Umbilical cord (tissue), 2 donors: ENCODE measurements around the gene SLC17A7. TPM values are rescaled to one million over a fixed set of nuclear protein-coding genes. Genes with fewer than 3 reads are reported as not detected.
"Not testable (repeated sequence)": the region's sequence is repeated elsewhere in the genome, so short reads cannot be mapped to it uniquely, and the experiment has no call there.

ENCODE experiments used
- DNase-seq: peaks from one replicate; pipeline ENCODE4 v3.0.0-alpha.2; 2015; ENCODE audit warnings: low spot score
- total RNA-seq: library from RNA; depleted of rRNA; stranded (reverse); fragments of >200 nt; gene quantifications from one replicate; pipeline ENCODE4 v1.2.3, GENCODE V29; 2014; ENCODE audit warnings: low replicate concordance; ENCODE audit not compliant: insufficient read depth

Gene SLC17A7
- total RNA-seq, 1 donor from 2014 or later, result 0.72 TPM

DNA sequence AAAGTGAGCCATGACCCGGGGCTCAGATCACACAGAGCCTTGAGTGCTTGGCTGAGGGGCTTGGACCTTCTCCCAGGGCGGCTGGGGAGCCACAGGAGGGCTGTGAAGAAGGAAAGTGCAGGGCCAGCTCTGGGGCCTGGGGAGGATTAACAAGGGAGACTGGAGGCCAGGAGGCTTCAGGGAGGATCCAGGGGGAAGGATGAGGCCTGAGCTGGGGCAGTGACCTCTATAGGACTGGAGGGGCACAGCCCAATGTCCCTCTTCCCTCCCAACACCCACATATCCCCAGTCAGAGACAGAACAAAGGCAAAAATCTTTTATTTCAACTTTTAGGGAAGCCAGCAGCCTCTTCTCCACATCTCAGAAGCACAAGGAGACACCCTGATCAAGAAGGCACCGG is 4.7 kb upstream of the SLC17A7 start:
- no peak for DNase-seq

DNA sequence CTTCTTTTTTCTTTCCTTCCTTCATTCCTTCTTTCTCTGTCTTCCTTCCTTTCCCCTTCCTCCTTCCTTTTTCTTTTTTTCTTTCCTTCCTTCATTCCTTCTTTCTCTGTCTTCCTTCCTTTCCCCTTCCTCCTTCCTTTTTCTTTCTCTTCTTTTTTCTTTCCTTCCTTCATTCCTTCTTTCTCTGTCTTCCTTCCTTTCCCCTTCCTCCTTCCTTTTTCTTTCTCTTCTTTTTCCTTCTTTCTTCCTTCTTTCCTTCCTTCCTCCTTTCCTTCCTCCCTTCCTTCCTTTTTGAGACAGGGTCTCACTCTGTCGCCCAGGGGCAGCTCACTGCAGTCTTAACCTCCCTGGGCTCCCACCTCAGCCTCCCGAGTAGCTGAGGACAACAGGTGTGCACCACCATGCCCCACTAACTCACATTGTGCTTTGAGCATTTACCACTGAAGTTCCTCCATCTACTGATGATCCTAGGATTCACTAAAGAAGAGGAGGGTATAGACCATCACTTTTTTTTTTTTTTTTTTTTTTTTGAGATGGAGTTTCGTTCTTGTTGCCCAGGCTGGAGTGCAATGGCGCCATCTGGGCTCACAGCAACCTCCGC is 2.9 kb upstream of the SLC17A7 start:
- DNase-seq, result not testable (repeated sequence)

DNA sequence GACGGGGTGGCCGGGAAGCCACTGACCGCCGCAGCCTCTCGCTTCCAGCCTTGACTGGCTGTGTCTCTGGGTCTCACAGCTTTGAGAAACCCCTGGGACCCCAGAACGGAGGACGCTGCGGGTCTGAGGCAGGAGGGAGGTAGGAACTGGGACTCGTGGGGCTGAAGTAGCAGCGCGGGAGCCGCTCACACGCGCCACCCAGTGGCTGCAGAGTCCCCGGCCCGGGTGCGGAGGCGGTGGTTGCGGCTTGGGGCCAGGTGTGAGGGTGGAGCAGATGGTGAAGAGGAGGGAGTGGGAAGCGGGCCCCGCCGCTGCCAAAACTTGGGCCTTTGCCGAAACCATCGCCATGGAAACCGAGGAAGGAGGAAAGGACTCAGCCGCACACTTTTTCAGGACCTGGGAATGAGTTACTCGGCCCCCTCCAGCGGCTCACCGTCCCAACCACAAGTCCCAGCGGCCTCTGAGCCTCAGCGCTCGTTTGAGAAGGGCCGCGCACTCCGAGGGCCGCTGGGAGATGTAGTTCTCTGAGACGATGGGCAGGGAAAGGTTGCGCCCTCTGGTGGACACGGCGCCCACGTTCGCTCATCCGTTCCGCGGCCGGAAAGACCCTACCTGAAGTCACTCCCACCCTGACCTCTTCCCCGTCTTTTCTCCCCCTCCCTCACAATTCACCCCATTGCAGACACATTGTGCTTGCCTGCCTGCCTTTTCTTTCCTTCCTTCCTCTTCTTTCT is 2.2 kb upstream of the SLC17A7 start:
- DNase-seq, result peak; percentile 98

DNA sequence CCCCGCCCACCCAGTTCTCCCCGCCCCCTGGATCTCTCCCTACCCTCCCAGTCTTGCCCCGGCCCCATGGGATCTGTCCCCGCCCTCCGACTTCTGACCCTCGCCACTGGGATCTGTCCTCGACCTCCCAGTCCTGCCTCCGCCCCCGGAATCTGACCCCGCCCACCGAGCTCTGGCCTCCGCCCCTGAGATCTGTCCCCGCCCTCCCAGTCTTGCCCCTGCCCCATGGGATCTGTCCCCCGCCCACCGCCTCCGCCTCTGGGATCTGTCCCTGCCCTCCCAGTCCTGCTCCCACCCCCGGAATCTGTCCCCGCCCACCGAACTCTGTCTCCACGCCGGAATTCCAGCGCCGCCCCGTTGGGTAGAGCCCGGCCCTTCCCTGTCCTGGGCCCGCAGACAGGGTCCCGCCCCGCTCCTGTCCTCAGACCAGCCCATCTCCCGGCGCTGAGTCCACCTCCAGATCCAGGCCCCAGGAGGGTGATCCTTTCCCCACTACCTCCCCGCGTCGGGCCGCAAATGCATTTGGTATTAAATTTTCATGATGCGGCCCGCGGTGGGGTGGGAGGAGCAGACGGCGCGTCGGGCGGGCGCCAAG is 1.5 kb upstream of the SLC17A7 start:
- peak; percentile 89 for DNase-seq

DNA sequence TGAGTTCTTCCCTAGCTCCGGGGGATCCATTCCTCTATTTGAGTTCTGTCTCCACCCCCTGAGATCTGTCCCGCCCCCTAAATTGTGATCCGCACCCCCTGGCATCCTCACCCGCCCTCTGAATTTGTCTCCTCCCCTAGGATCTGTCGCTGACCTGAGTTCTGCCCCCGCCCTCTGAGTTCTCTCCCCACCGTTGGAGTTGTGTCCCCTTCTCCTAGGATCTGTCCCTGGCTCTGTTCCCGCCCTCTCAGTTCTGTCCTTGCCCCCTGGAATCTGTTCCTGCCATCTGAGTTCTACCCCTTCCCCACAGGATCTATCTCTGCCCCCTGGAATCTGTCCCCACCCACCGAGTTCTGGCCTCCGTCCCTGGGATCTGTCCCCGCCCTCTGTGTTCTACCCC is 1.0 kb upstream of the SLC17A7 start:
- no peak for DNase-seq

DNA sequence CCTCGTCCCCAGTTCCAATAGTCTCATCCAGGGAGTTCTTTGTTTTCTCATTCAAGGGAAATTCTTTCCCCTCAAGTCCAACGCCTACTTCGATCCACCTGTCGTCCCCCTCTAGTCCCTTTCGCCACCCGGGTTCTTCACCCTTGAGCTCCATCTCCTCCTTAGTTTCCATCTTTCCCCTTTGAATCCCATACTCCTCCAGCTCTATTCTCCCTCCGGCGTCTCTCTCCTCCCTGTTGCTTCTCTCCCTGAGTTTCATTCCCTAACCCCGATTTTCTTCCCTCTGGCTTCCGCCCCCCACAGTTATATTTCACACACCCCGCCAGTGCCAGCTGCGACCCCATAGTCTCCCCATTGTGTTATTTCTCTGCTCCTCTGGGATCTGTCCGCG is 628 bp upstream of the SLC17A7 start:
- no peak for DNase-seq

DNA sequence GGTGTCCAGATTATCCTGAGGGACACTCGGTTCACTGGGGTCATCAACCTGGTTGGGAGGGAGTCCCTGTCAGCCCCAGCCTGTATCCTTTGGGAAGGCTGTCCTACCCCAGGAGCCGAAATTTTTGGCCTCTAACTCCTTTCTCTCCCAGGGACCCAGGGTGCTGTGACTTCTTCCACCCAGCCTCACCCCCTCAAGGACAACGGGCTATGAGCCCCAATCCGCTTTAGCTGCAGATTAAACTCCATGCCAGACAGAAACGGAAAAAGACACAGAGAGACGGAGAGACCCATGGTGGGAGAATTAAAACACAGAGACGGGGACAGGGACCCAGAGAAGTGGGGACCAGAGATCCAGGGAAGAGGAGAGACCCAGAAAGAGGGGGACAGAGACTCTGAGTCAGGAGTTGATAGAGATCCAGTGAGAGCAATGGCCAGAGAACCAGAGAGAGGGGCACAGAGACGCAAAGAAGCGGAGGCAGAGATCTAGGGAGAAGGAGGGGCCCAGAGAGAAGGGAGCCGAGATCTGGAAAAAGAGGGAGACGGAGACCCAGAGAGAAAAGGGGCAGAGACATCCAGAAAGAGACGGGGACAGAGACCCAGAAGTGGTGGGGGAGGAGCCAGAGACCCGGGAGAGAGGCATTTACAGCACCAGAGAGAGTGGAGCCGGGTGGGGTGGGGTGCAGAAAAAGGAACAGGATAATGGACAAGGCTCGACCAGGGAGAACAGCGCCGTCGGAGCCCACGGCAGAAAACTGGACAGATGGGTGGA is 703 bp downstream of the SLC17A7 start:
- no peak for DNase-seq

DNA sequence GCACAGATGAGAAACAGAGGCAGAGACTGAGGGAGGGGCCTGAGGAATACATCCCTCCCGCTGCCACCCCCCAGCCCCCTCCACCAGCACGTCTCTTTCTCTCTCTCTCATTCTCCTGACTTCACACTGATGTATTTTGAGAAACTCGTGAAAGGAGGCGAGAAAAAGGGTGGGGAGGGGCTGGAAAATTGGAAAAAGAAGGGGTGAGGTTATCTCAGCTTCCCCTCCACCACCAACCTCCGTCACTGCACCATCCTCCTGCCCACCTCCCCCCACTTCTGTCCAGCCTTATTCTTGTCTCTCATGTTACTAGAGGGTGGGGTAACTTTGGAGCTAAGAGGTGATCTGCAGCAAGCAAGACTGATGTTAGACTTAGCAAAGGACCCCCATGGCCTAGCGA is 1.5 kb downstream of the SLC17A7 start:
- no peak for DNase-seq

DNA sequence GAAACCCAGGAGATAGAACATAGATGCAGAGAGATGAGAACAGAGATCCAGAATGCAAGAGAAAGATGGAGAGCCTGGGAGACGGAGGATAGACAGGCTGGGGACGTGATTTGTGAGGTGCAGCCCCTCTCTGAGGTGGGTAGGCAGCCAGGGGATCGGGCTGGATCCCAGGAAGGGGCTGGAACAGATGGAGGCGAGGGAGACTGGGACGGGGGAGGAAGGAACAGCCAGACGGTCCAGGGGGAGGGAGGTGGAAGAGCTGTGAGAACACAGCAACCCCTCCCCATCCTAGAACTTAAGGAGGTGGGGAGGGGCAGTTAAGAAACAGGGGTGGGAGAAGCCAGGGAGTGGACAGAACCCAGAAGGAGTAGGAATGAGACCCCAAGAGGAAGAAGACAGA is 3.1 kb downstream of the SLC17A7 start:
- DNase-seq, result no peak

DNA sequence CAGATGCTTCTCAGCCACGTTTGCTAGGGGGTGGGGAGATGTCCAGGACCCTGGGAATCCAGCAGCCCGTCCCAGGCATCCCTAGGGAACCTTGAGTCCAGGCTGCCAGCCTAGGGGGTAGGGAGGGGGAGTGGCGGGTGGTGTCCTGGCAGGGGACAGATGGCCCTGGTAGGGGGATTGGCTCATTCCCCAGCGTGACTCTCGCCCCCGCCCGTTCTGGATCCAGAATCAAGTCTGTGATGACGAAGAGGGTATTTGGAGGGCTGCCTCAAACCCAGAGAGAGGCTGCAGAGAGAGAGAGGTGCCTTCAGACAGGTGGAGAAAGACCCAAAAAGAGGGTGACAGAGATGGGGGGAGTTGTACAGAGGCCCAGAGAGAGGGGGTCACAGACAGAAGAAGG is 4.1 kb downstream of the SLC17A7 start:
- DNase-seq, result no peak

DNA sequence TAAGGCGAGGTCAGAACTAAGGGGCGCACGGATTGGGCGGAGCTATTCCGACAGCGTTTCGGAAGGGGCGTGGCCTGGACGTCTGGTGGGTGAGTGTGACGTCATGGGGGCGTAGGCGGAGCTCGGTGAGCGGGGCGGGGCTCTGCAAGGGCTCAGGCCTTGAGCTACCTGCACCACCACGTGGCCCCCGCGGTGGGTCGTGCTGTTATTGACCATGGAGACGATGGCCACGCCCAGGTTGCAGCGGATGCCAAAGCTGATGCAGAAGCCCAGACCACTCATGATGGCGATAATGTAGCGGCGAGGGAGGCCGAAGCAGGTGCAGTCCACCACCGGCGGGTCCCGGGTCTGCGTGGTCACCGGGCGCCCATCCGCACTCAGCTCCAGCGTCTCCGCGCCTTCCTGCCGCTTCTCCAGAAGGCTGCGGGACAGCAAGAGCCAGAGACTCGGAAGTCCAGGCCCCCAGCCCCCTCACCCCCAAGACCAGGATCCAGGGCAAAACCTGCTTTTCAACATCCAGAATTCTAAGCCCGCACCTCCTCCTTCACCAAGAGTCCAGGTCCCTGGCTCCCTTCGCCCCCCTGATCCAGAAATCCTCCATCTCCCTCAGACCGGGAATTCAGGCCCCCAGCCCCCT is 4.8 kb downstream of the SLC17A7 start:
- DNase-seq, result no peak

DNA sequence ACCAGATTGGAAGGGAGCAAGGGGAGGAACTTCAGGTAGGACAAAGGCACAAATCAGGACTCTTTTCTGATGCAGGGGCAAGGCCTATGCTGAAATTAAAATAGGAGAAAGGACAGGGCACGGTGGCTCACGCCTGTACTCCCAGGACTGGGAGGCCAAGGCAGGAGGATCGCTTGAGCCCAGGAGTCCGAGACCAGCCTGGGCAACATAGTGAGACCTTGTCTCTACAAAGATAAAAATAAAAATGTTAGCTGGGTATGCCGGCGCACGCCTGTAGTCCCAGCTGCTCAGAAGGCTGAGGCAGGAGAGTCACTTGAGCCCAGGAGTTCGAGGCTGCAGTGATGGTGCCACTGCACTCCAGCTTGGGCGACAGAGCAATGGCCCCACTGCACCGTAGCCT is 5.7 kb downstream of the SLC17A7 start:
- DNase-seq, result no peak

DNA sequence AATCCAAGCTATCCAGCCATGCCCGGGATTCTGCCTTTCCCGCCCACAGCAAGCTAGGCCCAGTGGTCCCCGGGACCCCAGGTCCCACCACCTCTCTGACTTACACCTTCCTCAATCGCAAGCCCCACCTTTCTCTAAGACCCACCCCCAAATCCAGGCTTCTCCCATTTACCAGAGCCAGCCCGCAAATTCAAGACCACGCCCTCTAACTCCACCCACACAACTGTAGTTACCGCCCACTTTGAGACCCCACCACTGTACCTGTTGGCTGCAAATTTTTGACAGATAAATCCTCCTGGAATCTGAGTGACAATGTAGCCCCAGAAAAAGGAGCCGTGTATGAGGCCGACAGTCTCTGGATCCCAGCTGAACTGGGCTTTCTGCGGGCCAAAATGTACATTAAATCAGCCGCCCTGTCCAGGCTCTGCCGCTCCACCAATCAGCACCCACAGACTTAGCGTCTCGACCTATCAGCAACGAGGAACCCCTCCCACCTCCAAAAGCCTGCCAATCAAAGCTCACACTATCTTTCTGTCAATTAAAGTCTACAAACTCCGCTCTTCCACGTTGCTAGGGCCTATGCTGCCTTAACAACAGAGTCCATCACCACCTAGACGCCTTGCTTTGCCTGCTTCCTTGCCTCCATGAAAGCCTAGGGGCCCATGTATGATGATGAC is 6.3 kb downstream of the SLC17A7 start:
- DNase-seq, result no peak

DNA sequence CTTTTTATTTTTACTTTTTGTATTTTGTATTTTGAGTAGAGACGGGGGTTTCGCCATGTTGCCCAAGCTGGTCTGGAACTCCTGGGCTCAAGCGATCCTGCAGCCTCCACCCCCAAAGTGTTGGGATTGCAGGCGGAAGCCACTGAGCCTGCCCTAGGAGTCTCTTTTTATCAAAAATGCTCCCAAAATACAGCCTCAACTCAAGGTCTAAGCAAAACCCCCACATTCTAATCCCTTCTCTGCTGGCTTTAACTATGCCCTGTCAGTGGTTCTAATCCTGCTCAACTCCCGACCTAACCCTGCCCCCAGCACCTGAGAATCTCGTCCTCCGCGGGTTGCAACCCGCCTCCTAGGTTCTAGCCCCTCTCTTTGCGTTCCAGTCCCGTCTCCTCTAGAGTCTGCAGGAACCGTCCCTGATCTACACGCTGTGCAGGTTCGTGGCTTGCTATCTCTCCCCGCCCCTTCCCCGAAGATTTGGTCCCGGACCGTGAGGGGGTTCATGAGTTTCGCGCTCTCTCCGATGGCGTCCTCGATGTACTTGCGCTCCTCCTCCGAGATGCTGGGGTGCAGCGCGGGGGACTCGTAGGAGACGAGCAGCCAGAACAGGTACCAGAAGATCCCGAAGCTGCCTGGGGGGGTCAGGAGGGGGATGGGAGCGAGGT is 8.0 kb downstream of the SLC17A7 start:
- no peak for DNase-seq

DNA sequence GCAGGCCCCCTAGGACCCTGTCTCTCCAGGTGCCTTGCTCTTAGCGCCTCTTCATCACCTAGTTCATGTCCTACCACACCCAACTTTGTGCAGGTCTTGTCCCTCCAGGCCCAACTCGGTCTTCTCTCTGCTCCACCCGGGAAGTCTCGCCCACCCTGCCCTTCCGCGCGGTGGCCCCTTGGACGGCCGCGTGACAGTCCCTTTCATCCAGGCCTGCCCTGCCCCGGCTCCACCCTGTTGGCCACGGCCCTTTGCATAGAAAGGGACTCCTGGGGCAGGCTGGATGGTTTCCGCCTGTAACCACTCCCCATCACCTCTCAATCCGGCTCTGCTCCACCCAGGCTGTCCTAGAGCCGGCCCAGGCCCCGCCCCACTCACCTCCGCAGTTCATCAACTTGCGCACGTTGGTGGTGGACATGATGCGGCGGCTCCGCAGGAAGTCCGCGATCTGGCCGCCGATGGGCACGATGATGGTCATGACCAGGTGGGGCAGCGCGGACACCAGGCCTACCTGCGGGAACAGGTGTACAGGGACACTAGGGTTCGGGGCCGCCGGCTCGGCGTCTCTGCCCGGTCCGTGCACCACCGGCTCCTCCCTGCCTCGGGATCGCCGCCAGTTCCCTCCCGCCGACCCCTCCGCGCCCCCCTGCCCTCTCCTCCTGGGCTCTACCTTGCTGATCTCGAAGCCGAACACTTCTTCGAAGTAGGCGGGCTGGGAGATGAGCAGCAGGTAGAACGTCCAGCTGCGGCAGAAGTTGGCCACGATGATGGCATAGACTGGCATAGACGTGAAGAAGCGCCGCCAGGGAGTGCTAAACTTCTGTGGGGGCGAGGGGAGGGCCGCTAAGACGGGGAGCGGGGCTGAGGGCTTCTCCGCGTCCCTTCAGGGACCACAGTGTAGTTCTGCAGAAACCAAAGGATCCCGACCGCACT is 8.9 kb downstream of the SLC17A7 start:
- DNase-seq, result no peak

DNA sequence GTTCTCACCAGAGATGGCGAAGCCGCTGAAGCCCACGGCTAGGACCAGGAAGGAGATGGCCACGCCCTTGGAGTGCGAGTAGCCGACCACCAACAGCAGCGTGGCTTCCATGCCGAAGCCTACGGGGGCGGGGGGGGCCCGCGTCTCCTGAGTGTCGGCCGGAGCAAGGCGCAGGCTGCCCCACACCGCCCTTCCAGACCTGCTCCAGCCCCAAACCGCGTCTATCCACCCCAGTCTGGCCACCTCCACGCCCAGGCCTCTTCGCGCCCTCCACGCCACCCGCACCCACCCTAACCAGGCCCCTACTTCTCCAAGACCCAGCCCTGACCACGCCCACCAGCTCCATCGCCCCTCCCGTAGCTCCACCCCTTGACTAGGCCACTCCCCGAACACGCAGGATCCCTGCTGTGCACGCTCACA is 10.0 kb downstream of the SLC17A7 start:
- DNase-seq, result no peak

DNA sequence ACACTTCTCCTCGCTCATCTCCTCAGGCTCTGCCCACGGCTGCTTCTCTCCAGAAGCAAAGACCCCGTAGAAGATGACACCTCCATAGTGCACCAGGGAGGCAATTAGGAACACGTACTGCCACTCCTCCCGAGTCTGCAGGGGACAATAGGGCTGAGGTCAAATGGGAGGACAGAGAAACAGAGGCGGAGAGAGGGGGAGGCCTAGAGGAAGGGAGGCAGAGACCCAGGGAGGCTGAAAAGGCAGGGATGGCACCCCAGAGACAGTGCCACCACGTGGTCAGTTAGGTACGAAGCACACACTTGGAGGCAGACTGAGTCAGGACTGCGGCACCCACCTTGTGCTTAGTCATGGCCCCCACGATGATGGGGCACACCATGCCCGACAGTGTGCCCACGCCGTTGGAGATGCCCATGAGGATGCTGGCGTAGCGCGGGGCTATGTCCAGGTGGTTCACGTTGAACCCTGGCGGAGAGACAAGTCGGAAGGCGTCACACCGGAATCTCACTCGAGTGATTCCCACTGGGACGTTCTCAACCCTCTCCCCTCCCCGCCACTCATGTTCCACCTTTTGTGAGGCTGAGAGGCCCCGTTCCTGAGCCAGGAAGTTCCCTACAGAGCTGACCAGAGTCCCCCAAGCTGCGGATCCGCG is 10.5 kb downstream of the SLC17A7 start:
- no peak for DNase-seq

DNA sequence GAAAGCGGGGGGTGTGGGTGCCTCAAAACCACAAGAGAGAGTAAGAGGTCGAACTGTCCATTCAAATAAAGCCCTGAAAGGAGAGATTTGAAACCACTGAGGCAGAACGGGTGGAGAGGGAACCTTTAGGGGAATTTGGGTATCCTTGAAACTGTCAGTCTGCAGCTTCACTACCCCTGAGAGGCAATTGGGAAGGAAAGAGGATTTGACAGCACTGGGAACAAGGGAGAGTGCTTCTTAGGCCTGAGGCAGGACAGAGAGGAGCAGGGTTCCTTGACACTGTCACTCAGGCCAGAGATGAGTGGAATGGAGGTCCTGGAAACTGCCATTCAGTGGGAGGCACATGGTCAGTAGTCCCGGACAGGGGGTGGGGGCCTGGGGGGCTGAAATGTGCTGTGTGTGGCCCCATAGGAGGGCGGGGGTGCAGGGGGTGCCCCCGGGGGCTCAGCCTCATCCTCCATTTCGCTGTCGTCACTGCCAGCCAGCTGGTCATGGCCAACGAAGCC is 11.1 kb downstream of the SLC17A7 start:
- no peak for DNase-seq
